ENCODE results near the gene LRPPRC.

DNA sequence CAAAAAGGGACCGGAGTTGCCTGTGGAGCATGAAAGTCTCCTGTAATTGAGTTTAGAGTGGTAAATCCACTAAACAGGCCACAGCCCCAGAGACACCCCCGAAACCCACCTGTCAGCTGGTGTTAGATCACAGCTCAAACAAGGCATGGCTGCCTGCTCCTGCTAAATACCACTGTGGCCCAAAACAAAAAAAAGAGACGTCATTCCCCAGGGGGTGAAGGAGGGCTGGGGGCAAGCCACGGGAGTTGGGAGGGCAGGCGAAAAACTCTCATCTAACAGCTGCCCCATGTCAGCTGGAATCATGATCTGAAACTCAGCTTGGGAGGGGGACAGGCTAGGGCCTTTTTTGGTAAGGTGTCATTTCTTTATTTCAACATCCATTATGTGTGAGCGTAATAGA is 42.5 kb upstream of the LRPPRC start:
- TF ChIP-seq EZH2phosphoT487 (IDR thresholded peaks at IDR 0.05; ENCODE audit: unreplicated experiment) (no peak), EZH2 (IDR thresholded peaks at IDR 0.05; ENCODE audit: low read depth, unreplicated experiment) (no peak)
- TF ChIP-seq, protein P1, sequence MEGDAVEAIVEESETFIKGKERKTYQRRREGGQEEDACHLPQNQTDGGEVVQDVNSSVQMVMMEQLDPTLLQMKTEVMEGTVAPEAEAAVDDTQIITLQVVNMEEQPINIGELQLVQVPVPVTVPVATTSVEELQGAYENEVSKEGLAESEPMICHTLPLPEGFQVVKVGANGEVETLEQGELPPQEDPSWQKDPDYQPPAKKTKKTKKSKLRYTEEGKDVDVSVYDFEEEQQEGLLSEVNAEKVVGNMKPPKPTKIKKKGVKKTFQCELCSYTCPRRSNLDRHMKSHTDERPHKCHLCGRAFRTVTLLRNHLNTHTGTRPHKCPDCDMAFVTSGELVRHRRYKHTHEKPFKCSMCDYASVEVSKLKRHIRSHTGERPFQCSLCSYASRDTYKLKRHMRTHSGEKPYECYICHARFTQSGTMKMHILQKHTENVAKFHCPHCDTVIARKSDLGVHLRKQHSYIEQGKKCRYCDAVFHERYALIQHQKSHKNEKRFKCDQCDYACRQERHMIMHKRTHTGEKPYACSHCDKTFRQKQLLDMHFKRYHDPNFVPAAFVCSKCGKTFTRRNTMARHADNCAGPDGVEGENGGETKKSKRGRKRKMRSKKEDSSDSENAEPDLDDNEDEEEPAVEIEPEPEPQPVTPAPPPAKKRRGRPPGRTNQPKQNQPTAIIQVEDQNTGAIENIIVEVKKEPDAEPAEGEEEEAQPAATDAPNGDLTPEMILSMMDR (conservative IDR thresholded peaks at IDR 0.05; ENCODE audit: low read depth in 2 of 2) = no peak
